IPS-NIHi7 (cell line): ENCODE data around the gene CFAP53.
A peak's percentile ranks its signal among the peaks of the same experiment; 100 is the strongest.
"Not testable (repeated sequence)": the region's sequence is repeated elsewhere in the genome, so short reads cannot be mapped to it uniquely, and the experiment has no call there.

Source experiments
- DNase-seq: peaks from one replicate; pipeline ENCODE4 v3.0.0; 2012; ENCODE audit warnings: mixed read lengths; ENCODE audit errors: extremely low spot score

The CFAP53 gene

GRCh38 chr18:50288348-50289107 lies 22.2 kb upstream of the CFAP53 start:
- DNase-seq, result not testable (repeated sequence)

GRCh38 chr18:50287441-50288347 lies 21.4 kb upstream of the CFAP53 start, which contains the start of gene CXXC1:
TSS of gene CXXC1 (minus strand) at chr18:50287692. CDS start at chr18:50287589, 103 bp downstream.
- DNase-seq, result peak; percentile 92

GRCh38 chr18:50287028-50287440 lies 20.7 kb upstream of the CFAP53 start:
- no peak for DNase-seq

GRCh38 chr18:50286391-50287027 lies 20.2 kb upstream of the CFAP53 start:
- no peak for DNase-seq

- DNase-seq, result no peak
Observed at GRCh38 chr18:50285631-50286321, 19.5 kb upstream of the CFAP53 start.

GRCh38 chr18:50285071-50285470 lies 18.8 kb upstream of the CFAP53 start:
- DNase-seq, result no peak

- DNase-seq, result no peak
Observed at GRCh38 chr18:50284255-50284885, 18.1 kb upstream of the CFAP53 start.

- DNase-seq, result no peak
Observed at GRCh38 chr18:50283469-50284209, 17.3 kb upstream of the CFAP53 start.

GRCh38 chr18:50282521-50283335 lies 16.4 kb upstream of the CFAP53 start:
- no peak for DNase-seq

- DNase-seq, result no peak
Observed at GRCh38 chr18:50281972-50282520, 15.8 kb upstream of the CFAP53 start.

GRCh38 chr18:50281295-50281971 lies 15.1 kb upstream of the CFAP53 start, which contains the start of gene MBD1:
TSS of gene MBD1 (minus strand) at chr18:50281523. CDS start at chr18:50279992, 1,531 bp downstream.
- DNase-seq, result peak; percentile 96

GRCh38 chr18:50280707-50281294 lies 14.5 kb upstream of the CFAP53 start:
- DNase-seq, result no peak

- no peak for DNase-seq
Observed at GRCh38 chr18:50279752-50280151, 13.5 kb upstream of the CFAP53 start.

GRCh38 chr18:50277942-50278341 lies 11.6 kb upstream of the CFAP53 start:
- no peak for DNase-seq

- DNase-seq, result no peak
Observed at GRCh38 chr18:50276452-50276851, 10.2 kb upstream of the CFAP53 start.

GRCh38 chr18:50275503-50276036 lies 9.3 kb upstream of the CFAP53 start:
- DNase-seq, result no peak

- DNase-seq, result no peak
Observed at GRCh38 chr18:50274941-50275340, 8.6 kb upstream of the CFAP53 start.

GRCh38 chr18:50274044-50274442 lies 7.7 kb upstream of the CFAP53 start:
- no peak for DNase-seq
